ENCODE measurements around the gene UBE2QL1. TPM values are rescaled to one million over a fixed set of nuclear protein-coding genes. Genes with fewer than 3 reads are reported as not detected.

UBE2QL1 gene
- total RNA-seq, 2 experiments from 2014 or later = not detected

GRCh38 chr5:6446042-6446441 is 2.6 kb upstream of the UBE2QL1 start:
- Histone ChIP-seq H3K4me3 (ENCODE audit: low read depth, low read length, poor library complexity, severe bottlenecking) (no peak overlapping the region), H3K9me3 (ENCODE audit: low read length) (no peaks in the 10 kb centered on the region), H4K20me1 (ENCODE audit: insufficient read depth, low read length) (no peaks in the 10 kb centered on the region), H3K36me3 (ENCODE audit: insufficient read depth, low read length) (no peaks in the 10 kb centered on the region), H3K4me2 (ENCODE audit: low read length) (no peak overlapping the region), H3K27ac (ENCODE audit: low read depth, low read length, poor library complexity, severe bottlenecking) (no peak overlapping the region), H2AFZ (ENCODE audit: low read length) (no peak overlapping the region), H3K4me1 (ENCODE audit: insufficient read depth, low read length, poor library complexity, severe bottlenecking) (no peaks in the 10 kb centered on the region), H3K79me2 (ENCODE audit: insufficient read depth, low read depth, low read length) (no peaks in the 10 kb centered on the region), H3K9me2 (ENCODE audit: insufficient read depth, low read length) (no peaks in the 10 kb centered on the region)
- TF ChIP-seq CTCF (conservative IDR thresholded peaks at IDR 0.05; ENCODE audit: low read length) = no peak
- no peak for TF ChIP-seq EZH2phosphoT487 (IDR thresholded peaks at IDR 0.05; ENCODE audit: borderline replicate concordance, low read depth, low read length)
- DNase-seq (ENCODE audit: low spot score) = no peak
- ChIA-PET POLR2A (interaction anchor here (0.7 kb wide), 3 partner anchors 15 to 687 kb away, joined by 3 to 8 read pairs (median 7); no protein-coding TSS in a partner anchor), CTCF (ENCODE audit: unreplicated experiment) (no interaction called here)
- no TSS peak for BruUV-seq (replicated peaks)
- intact Hi-C loops (cut with micrococcal nuclease; ENCODE audit: unreplicated experiment) = no loop called here

- H3K27ac ChIP-seq (ENCODE audit: low read depth, low read length, poor library complexity, severe bottlenecking) = no peak overlapping the region
- H3K4me3 ChIP-seq (ENCODE audit: low read depth, low read length, poor library complexity, severe bottlenecking) = no peak overlapping the region
- H3K36me3 ChIP-seq (ENCODE audit: insufficient read depth, low read length) = no peaks in the 10 kb centered on the region
- no peaks in the 10 kb centered on the region for H3K9me2 ChIP-seq (ENCODE audit: insufficient read depth, low read length)
- ChIA-PET POLR2A (no interaction called here), CTCF (ENCODE audit: unreplicated experiment) (no interaction called here)
- no peaks in the 10 kb centered on the region for H3K9me3 ChIP-seq (ENCODE audit: low read length)
- no peaks in the 10 kb centered on the region for H3K4me1 ChIP-seq (ENCODE audit: insufficient read depth, low read length, poor library complexity, severe bottlenecking)
- H4K20me1 ChIP-seq (ENCODE audit: insufficient read depth, low read length) = no peaks in the 10 kb centered on the region
- no peak overlapping the region for H2AFZ ChIP-seq (ENCODE audit: low read length)
- H3K4me2 ChIP-seq (ENCODE audit: low read length) = no peak overlapping the region
- TF ChIP-seq EZH2phosphoT487 (IDR thresholded peaks at IDR 0.05; ENCODE audit: borderline replicate concordance, low read depth, low read length) = no peak
- no peak for TF ChIP-seq CTCF (conservative IDR thresholded peaks at IDR 0.05; ENCODE audit: low read length)
- no TSS peak for BruUV-seq (replicated peaks)
- intact Hi-C loops (cut with micrococcal nuclease; ENCODE audit: unreplicated experiment) = no loop called here
- no peak for DNase-seq (ENCODE audit: low spot score)
- no peaks in the 10 kb centered on the region for H3K79me2 ChIP-seq (ENCODE audit: insufficient read depth, low read depth, low read length)
These were observed 1.9 kb upstream of the UBE2QL1 start for GRCh38 chr5:6446626-6447309.

- H3K79me2 ChIP-seq (ENCODE audit: insufficient read depth, low read depth, low read length) = no peaks in the 10 kb centered on the region
- no peak overlapping the region for H3K4me2 ChIP-seq (ENCODE audit: low read length)
- H3K36me3 ChIP-seq (ENCODE audit: insufficient read depth, low read length) = no peaks in the 10 kb centered on the region
- BruUV-seq (replicated peaks) = no TSS peak
- ChIA-PET CTCF (ENCODE audit: unreplicated experiment) (no interaction called here), POLR2A (no interaction called here)
- TF ChIP-seq CTCF (conservative IDR thresholded peaks at IDR 0.05; ENCODE audit: low read length) = no peak
- TF ChIP-seq EZH2phosphoT487 (IDR thresholded peaks at IDR 0.05; ENCODE audit: borderline replicate concordance, low read depth, low read length) = no peak
- no peaks in the 10 kb centered on the region for H3K9me3 ChIP-seq (ENCODE audit: low read length)
- H3K4me1 ChIP-seq (ENCODE audit: insufficient read depth, low read length, poor library complexity, severe bottlenecking) = no peaks in the 10 kb centered on the region
- intact Hi-C loops (cut with micrococcal nuclease; ENCODE audit: unreplicated experiment) = no loop called here
- no peaks in the 10 kb centered on the region for H3K9me2 ChIP-seq (ENCODE audit: insufficient read depth, low read length)
- H2AFZ ChIP-seq (ENCODE audit: low read length) = no peak overlapping the region
- no peak overlapping the region for H3K27ac ChIP-seq (ENCODE audit: low read depth, low read length, poor library complexity, severe bottlenecking)
- no peak for DNase-seq (ENCODE audit: low spot score)
- H3K4me3 ChIP-seq (ENCODE audit: low read depth, low read length, poor library complexity, severe bottlenecking) = no peak overlapping the region
- no peaks in the 10 kb centered on the region for H4K20me1 ChIP-seq (ENCODE audit: insufficient read depth, low read length)
These were observed 1.1 kb upstream of the UBE2QL1 start for GRCh38 chr5:6447384-6448140.
